ENCODE measurements around the gene NRBF2. TPM values are rescaled to one million over a fixed set of nuclear protein-coding genes. Genes with fewer than 3 reads are reported as not detected.

Gene NRBF2
- polyA plus RNA-seq, 3 donors: 13.6 to 38.1 (median 17.9) TPM

DNA sequence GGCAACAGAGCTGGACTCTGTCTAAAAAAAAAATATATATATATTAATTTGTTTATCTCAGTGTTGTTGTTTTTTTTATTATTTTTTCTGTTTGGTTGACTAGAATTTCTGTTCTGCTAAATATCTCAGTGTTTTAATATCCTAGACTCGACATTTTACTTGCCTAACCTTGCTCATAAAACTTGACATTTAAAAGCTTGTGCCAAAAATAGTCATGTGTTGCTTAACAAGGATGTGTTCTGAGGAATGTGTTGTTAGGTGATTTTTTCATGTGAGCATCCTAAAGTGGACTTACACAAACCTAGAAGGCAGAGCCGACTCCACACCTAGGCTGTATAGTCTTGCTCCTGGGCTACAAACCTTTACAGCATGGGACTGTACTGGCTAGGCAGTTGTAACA, 23.1 kb downstream of the NRBF2 start:
- H3K27ac Mint-ChIP-seq: peak overlapping the region in 5 of 7 donors; percentile 84 to 95 (median 94)
- peaks cover 0 to 2% (median 0%) of the 10 kb centered on the region in 3 donors for H3K27me3 Mint-ChIP-seq (ENCODE audit: low read depth in 3 of 3)
- H3K9ac ChIP-seq (ENCODE audit: insufficient read depth, low read length, poor library complexity, severe bottlenecking): no peak overlapping the region
- H3K79me2 ChIP-seq (ENCODE audit: insufficient read depth, low read length): peaks cover 29% of the 10 kb centered on the region
- H3K4me1 ChIP-seq (ENCODE audit: control insufficient read depth in 1 of 2, insufficient read depth in 2 of 2, low read length in 2 of 2): peaks cover 18 to 24% of the 10 kb centered on the region in 2 donors
- H3K36me3 Mint-ChIP-seq: peaks cover 37 to 40% of the 10 kb centered on the region in 2 donors
- TF ChIP-seq, protein P1, sequence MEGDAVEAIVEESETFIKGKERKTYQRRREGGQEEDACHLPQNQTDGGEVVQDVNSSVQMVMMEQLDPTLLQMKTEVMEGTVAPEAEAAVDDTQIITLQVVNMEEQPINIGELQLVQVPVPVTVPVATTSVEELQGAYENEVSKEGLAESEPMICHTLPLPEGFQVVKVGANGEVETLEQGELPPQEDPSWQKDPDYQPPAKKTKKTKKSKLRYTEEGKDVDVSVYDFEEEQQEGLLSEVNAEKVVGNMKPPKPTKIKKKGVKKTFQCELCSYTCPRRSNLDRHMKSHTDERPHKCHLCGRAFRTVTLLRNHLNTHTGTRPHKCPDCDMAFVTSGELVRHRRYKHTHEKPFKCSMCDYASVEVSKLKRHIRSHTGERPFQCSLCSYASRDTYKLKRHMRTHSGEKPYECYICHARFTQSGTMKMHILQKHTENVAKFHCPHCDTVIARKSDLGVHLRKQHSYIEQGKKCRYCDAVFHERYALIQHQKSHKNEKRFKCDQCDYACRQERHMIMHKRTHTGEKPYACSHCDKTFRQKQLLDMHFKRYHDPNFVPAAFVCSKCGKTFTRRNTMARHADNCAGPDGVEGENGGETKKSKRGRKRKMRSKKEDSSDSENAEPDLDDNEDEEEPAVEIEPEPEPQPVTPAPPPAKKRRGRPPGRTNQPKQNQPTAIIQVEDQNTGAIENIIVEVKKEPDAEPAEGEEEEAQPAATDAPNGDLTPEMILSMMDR (IDR thresholded peaks at IDR 0.05): no peak
- intact Hi-C loops (cut with micrococcal nuclease): loop anchor here (5.0 to 10.0 kb wide), 4 partner anchors 149 to 719 kb away; partner anchors contain the start of gene EGR2 (in 1 of the 2)
- peaks cover 20% of the 10 kb centered on the region for H3K4me1 Mint-ChIP-seq
- H4K20me1 ChIP-seq (ENCODE audit: insufficient read depth, low read length): peaks cover 97% of the 10 kb centered on the region
- peak overlapping the region in 1 of 2 donors; percentile 12 for H3K4me3 Mint-ChIP-seq
- no CpG with 5 or more reads among the region's 2 CpGs for WGBS (ENCODE audit: insufficient coverage)
- no peak overlapping the region for H2AFZ ChIP-seq (ENCODE audit: insufficient read depth, low read depth, low read length, poor library complexity, severe bottlenecking)
- no peaks in the 10 kb centered on the region for H3K9me3 ChIP-seq (replicated peaks in 1 of 2; ENCODE audit: control insufficient read depth in 1 of 2, insufficient read depth in 1 of 2, low read length in 2 of 2)
- DNase-seq: no peak
- H3K27me3 ChIP-seq (ENCODE audit: control insufficient read depth in 2 of 2, insufficient read depth in 2 of 2, low read length in 2 of 2): no peaks in the 10 kb centered on the region
- no peak overlapping the region for H3K4me3 ChIP-seq (replicated peaks in 1 of 3; ENCODE audit: low read depth in 2 of 3, low read length in 3 of 3)
- peaks cover 29 to 40% of the 10 kb centered on the region in 2 donors for H3K36me3 ChIP-seq (replicated peaks in 1 of 2; ENCODE audit: control insufficient read depth in 1 of 2, insufficient read depth in 2 of 2, low read length in 2 of 2)
- no peaks in the 10 kb centered on the region for H3K9me3 Mint-ChIP-seq
- no peak overlapping the region for H3K4me2 ChIP-seq (replicated peaks; ENCODE audit: extremely low read depth, low read length, poor library complexity, severe bottlenecking)
- peak overlapping the region; percentile 40 to 65 for H3K27ac ChIP-seq (ENCODE audit: low read depth in 1 of 2, low read length in 2 of 2)

DNA sequence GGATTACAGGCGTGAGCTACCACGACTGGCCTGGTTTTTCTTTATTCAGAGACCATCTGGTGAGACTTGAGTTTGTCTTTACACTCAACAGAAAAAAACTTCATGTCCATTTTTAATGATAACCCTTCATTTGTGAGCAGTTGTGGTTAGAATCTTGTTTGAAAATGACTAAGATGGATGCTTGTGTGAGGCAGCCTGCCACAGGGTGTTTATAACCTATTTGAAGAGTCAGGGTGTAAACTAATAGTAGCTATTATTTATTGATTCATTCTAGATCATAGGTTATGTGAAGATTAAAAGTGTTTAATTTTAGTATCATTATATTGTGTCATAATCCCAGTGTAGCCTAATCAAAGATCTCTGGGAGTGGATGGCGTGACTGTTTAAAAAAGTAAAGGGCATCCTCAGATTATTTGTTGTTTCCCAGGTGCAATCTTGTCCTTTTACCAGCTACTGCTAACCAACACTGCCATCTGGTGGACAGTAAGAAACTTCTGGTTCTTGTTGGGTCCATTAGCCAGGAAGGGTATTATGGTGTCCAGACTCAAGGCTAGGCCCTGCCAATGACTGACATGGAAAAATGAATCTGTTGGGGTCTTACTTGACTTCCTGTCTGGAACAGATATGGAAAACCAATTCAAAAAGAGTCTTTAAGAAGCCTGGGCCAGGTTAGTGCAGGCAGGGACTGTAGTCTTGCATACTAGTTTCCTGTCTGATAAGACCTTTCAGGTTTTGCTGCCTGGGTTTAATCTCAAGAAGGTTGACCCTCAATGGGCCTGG, 24.9 kb downstream of the NRBF2 start:
- H3K36me3 ChIP-seq (replicated peaks in 1 of 2; ENCODE audit: control insufficient read depth in 1 of 2, insufficient read depth in 2 of 2, low read length in 2 of 2): peaks cover 14 to 22% of the 10 kb centered on the region in 2 donors
- Mint-ChIP-seq H3K27ac (peak overlapping the region in 1 of 7 donors; percentile 20), H3K4me1 (peaks cover 20% of the 10 kb centered on the region), H3K27me3 (ENCODE audit: low read depth in 3 of 3) (peaks cover 0 to 2% (median 0%) of the 10 kb centered on the region in 3 donors), H3K4me3 (no peak overlapping the region), H3K9me3 (no peaks in the 10 kb centered on the region), H3K36me3 (peaks cover 22 to 24% of the 10 kb centered on the region in 2 donors)
- intact Hi-C loops (cut with micrococcal nuclease): loop anchor here (2.0 to 10.0 kb wide), 5 partner anchors 151 to 721 kb away; partner anchors contain the start of gene EGR2 (in 1 of the 2)
- H3K27ac ChIP-seq (ENCODE audit: low read depth in 1 of 2, low read length in 2 of 2): no peak overlapping the region
- peaks cover 84% of the 10 kb centered on the region for H4K20me1 ChIP-seq (ENCODE audit: insufficient read depth, low read length)
- peak; percentile 65 to 81 (median 70) for DNase-seq
- peaks cover 18 to 24% of the 10 kb centered on the region in 2 donors for H3K4me1 ChIP-seq (ENCODE audit: control insufficient read depth in 1 of 2, insufficient read depth in 2 of 2, low read length in 2 of 2)
- no peak overlapping the region for H3K4me2 ChIP-seq (replicated peaks; ENCODE audit: extremely low read depth, low read length, poor library complexity, severe bottlenecking)
- H3K9me3 ChIP-seq (replicated peaks in 1 of 2; ENCODE audit: control insufficient read depth in 1 of 2, insufficient read depth in 1 of 2, low read length in 2 of 2): no peaks in the 10 kb centered on the region
- no peaks in the 10 kb centered on the region for H3K27me3 ChIP-seq (ENCODE audit: control insufficient read depth in 2 of 2, insufficient read depth in 2 of 2, low read length in 2 of 2)
- peaks cover 21% of the 10 kb centered on the region for H3K79me2 ChIP-seq (ENCODE audit: insufficient read depth, low read length)
- H3K9ac ChIP-seq (ENCODE audit: insufficient read depth, low read length, poor library complexity, severe bottlenecking): no peak overlapping the region
- TF ChIP-seq, protein P1 (IDR thresholded peaks at IDR 0.05): peak; percentile 91
- no peak overlapping the region for H3K4me3 ChIP-seq (replicated peaks in 1 of 3; ENCODE audit: low read depth in 2 of 3, low read length in 3 of 3)
- H2AFZ ChIP-seq (ENCODE audit: insufficient read depth, low read depth, low read length, poor library complexity, severe bottlenecking): no peak overlapping the region
- WGBS (ENCODE audit: insufficient coverage): no CpG with 5 or more reads among the region's 3 CpGs

Data from CD14-positive monocyte (primary cell).